ENCODE results near the gene SH3RF3.
A peak's percentile ranks its signal among the peaks of the same experiment; 100 is the strongest.

SH3RF3 gene

DNA sequence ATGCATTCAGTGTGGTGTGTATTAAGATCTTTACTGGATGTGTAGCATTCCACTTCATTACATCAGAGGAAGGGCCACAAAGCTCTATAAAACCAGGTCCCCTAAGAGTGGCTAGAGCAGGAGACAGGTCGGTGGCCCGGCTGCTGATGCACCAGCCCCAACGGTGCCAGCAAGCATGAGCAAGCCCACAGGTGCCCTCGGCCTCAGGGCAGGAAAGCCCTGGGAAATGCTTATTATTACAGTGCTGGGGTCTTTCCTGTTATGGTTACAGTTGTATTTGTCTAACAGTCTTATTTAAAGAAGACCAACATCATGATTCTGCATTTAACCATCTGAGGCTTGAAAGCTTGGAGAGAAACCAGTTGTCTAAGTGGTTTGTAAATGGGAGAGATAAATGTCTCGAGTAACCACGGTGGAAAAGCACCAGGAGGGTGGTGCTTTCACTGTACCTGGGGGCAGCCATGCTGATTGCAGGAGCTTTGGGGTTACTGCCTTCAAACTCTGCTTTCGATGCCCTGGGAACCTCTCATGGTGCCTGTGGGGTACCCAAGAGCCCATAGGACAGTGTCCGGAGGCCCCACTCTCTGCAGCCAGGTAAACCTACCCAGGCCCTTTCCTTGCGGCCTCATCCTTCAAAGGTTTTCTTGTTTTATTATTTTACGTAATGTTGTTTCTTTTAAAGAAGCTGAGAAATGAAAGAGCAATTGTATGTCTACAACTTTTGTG, 133.1 kb downstream of the SH3RF3 start:
- DNase-seq (ENCODE audit: low spot score), result no peak

DNA sequence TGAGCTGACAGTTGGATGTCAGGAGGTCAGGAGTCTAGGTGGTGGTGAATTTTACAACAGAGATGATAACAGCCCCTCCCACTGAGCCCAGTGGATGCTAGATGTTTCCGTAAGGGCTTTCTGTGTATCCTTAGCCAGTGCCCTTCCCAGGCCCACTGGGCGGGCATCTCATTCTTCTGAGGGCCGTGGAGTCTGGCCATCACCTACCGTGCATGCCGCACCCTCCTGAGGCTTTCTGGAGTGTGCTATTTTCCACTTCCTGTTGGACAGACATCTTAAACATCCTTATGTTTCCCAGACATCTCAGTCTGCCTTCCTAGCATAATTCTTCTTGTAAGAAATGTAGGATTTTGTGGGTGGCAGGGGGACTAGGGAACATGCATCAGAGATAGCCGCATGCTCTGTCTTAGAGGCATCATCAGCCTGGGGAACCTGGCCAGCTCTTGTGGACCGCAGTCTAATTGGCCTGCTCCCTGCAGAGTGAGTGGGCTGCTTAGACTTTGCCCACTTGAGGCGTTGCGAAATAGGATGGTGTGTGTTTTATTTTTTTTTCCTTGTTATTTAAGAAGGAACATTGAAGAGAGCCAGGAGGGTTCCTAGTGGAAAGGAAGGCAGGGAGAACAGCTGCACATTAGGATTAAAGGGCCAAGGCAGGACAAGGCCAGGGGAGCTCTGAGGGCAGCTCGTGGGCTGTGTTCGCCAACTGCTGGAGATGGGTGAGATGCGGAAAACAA, 135.8 kb downstream of the SH3RF3 start:
- no peak for DNase-seq (ENCODE audit: low spot score)

DNA sequence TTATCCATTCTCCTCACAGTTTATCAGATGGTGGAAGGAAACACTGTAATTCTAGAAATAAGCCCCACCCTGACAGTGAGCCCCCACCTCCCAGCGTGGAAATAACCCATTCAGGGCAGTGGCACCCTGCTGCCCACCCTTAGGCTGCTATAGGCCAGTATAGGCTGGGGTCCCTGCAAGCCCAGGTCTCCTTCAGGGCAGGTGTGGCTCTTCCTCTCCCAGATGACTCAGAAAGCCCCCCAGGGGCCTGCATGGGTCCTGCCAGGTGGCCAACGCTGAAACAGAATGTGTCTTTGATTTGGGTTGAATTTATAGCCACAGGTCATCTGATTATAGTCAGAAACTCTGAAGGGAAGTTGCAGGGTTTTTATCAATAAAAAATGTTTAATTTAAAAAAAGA, 136.4 kb downstream of the SH3RF3 start:
- DNase-seq (ENCODE audit: low spot score), result no peak

DNA sequence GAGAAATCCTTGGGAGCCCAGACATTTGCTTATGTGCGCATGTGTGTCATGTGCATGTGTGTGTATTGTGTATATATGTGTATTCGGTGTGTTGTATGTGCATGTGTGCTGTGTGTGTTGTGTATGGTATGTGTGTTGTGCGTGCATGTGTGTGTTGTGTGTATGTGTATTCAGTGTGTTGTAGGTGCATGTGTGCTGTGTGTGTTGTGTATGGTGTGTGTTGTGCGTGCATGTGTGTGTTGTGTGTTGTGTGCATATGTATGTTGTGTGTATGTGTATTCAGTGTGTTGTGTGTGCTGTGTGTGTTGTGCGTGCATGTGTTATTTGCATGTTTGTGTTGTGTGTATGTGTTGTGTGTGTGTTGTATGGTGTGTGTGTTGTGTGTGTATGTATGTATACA, 136.9 kb downstream of the SH3RF3 start:
- DNase-seq (ENCODE audit: low spot score), result no peak

DNA sequence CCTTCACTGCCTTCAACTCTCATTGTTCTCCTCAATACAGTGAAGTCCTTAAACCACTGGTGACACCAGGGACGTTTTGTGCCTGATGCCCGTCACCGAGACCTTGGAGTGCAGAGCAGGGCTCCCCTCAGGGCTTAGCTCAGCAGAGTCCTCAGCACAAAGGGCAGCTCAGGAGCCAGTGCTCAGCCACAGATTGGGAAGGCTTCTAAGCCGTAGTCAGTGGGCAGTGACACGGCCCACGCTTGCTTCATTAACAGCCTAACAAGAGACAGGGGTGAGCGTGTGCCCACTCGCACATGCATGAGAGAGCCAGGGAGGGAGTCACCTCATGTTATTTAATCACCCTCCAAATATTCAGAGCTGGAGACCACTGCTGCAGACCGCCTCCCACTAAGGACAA, 137.5 kb downstream of the SH3RF3 start:
- no peak for DNase-seq (ENCODE audit: low spot score)

DNA sequence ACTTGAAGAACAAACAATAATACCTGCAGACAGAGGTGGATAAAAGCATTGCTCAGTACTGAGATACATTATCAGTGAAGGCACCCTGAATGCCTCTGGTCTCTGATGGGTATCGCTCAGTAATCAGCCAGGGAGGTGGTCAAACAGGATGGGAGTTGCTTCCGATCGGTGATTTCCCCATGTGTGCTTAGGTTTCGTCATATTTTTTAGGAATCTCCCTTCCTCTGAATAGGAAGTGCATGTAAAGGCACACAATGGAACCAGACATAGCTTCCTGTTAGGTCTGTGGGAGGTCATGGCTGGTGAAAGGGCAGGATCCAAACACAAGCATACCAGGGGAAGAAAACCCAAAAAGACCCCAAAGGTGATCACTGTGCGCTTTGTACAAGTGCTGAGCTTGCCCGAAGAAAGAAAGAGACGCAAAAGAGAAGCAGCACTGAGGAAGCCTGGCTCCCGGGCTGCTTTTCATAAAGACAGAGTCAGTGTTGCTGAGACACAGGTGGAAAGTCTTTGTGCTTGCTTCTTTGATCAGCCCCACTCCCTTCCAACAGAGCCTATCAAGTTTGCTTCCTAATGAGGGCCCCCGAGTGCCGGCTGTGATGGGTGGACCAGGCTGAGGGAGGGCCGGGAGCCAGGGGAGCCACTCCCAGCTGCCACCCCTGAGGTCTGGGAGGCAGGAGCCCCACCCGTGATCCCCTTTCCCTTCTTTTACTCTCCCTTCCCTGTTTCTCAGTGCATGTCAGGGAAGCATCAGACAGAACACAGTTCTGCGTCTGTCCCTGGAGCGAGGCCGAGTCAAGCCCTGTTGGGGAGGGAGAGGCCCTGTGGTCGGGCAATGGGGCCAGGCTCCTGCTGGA, 138.2 kb downstream of the SH3RF3 start:
- no peak for DNase-seq (ENCODE audit: low spot score)

DNA sequence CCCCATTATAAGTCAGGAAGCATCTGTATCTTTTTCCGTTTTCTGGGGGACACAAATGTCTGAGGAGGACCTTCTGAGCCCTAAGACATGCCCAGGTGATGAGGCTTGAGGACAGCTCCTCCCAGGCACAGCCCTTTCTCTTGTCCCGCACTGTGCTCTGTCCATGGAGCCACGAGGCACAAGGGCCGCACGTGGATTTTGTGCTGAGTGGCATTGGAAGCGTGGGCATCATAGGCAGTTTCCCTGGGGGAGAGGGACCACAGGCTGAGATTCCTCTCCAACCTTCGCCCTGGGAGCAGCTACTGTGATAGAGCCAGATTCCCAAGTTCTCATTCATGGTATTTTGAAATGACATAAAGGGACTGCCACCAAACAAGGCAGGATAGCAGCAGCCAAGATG, 139.9 kb downstream of the SH3RF3 start:
- no peak for DNase-seq (ENCODE audit: low spot score)

DNA sequence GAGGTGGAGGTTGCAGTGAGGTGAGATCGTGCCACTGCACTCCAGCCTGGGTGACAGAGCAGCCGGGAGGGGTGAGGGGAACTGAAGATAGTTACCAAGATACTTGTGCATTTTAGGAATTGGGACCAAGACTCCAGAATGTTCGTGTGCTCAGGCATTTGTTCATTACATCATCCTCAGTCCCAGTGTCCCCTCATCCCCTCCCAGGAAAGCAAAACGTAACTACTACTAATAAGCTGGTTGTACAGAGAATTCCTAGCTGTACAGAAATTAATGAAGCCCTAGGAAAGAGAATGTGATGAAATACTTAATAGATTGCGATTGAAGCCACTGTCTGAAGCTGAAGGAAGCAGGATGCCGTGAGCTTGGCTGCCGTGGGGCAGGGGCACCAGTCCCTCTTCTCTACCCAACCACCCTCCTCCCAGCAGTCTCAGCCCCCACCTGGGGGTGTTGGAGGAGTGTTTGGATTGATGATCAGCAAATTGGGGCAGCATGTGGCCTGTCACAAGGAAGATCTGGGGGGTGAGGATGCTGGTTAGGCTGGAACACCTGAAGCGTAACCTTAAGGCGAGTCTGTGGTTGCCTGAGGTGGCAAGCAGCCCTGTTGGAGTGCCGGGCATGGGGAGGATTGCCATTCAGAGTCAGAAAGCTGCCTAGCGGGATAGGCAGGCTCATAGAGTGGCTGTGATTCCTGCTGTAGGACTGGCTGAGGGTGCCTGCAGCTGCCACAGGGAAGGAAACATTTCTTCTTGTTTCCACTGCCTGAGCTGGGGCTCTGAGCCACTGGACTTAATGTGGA, 140.9 kb downstream of the SH3RF3 start:
- DNase-seq (ENCODE audit: low spot score), result no peak

DNA sequence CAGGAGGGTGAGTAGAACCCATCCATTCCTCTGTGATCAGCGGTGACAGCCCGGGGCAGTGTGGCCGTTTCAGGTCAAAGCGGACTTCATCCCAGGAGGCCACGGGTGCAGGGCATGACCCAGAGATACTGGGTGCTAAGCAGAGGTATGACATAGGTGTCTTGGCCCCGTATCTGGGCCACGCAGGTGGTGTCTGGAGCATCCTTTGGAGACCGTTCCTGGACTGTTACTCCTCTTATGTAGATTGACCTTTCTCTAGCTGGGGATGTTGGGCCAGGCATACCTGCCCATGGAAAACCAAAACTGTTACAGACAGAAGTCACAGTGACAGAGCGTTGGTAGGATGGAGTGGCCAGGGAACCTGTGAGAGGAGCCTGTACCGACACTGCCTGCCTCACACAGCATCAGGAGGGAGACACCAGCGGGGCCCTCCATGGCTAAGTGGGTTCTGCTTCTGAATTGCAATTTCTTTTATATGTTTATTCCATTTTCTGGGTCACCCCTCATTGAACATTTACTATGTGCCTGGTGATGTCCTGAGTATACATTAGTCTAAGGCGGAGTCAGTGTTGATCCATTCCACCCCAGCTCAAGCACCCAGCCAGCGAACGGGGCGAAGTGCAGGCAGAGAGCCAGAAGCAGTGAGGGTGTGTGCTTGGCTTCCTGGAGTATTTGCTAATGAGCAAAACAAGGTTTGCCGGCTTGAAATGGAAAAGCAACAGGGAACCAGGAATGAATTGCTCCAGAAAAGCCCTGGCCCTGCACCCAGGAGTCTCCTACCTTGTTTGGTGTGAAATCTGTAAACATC, 141.7 kb downstream of the SH3RF3 start:
- no peak for DNase-seq (ENCODE audit: low spot score)

DNA sequence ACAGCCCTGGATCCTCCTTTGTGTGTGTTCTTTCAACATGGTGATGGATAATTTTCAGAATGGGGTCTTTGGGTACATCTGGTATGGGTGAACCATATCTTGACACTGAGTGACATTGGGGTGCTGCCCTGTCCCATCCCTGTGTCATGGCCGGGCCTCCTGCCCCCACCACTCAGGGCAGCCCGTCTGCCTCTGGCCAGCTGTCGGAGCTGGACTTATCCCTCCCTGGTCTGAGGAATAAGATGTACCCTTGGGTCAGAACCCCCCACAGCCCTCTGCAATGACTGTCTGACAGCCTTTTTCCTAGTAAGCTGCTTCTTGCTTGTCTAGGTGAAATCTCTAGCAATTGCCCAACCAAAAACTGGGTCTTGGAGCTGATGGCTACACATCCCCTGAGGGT, 142.9 kb downstream of the SH3RF3 start:
- no peak for DNase-seq (ENCODE audit: low spot score)

DNA sequence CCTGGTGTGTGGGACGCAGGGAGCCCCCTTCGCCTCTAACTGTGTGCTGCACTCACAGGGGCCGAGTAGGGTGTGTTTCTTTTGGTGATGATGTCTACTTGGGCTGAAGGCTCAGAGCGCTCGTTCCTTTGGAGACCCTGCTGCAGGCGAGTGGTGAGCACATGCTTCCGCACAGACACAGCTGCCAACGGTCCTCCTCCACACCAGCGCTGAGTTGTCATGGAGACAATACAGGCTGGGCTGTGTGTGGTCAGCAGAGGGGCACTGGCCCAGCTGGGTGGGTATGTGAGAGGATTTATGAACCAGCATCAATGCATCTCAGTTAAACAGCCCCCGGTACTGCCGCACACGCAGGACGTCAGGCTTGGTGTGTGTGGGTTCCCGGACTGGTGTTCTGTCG, 143.5 kb downstream of the SH3RF3 start:
- DNase-seq (ENCODE audit: low spot score), result no peak

DNA sequence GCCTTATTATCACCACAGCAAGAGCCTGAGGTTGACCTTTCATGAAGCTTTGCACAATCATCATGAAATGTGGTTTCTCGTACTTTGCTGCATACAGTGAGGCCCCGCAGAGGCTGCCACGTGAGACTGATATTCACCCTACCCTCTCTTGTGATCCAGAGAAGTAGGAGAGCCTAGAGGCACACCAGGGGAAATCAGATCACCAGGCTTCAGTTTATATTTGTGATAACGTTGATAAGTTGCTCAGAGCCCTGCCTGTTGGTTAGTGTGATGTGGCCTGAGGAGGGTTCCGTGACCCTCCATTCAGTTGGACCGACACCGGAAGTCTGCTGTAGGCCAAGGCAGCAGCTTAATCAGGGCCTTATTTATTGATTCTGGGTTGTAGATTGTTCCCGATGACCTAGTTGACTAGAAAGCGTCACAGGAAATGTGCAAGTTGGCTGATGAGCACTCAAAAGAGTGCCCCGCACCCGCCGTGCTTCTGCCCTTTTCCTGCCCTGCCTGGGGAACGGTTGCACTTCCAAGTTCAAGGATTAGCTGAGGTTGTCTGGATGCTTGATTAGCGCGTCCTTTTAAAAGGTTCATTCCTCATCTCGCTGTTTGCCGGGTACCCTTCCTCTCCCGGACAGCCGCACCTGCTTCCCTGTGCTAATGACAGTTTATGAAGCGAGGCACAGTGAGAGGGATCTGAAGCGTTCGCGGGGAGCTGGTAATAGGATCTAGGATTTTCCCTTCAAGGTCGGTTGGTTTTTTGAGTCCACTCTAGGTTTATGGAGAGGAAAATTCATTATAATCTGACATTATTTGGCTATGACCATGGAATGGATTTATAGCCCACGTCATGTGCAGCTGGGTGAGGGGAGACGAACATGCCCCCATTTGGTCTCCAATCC, 146.4 kb downstream of the SH3RF3 start:
- no peak for DNase-seq (ENCODE audit: low spot score)

DNA sequence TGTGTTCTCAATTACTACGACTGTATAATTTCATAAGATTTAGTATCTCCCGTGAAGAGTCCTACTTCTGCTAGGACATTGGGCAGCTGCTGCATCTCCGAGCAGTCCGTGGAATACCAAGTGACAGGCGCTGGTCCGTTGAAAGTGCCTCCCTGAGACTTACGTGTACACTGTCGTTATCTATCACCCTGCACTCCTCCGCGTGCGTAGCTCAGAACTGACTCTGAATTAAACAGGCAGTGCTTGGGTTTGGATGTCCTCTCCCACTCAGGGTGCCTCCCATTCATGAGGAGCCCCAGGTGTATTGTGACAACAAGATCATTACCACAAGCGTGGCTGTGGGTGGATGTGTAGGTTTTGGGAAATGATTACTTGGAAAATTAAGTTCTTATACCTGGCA, 148.4 kb downstream of the SH3RF3 start:
- no peak for DNase-seq (ENCODE audit: low spot score)

DNA sequence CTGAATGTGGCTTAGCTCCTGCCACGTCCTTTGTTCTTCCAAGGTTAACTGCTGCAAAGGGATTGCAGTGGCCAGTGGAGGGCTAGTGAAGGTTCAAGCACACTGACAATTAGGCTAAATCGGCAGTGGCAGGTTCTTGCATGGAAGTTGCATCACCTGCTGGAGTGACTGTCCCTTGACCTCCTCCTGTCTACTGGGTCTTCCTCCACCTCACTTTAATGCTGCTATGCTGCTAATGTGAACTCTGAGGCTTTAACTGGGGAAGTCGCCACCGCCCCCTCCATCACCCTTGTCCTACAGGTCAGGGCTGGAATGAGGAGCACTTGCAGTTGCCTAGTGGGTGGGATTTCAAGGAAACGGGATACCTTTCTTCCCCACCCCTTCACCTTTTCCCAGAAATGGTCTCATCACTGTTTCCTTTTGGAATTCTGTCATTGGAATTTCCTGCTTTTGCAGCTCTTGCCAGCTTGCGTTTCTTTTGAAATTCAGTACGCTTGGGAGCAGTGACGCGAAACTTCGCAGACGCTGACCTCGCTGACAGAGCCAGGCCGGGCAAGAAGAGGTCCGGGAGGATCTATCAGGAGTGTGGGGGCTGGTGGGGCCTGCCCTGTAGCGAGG, 150.3 kb downstream of the SH3RF3 start:
- peak; percentile 70 for DNase-seq (ENCODE audit: low spot score)

DNA sequence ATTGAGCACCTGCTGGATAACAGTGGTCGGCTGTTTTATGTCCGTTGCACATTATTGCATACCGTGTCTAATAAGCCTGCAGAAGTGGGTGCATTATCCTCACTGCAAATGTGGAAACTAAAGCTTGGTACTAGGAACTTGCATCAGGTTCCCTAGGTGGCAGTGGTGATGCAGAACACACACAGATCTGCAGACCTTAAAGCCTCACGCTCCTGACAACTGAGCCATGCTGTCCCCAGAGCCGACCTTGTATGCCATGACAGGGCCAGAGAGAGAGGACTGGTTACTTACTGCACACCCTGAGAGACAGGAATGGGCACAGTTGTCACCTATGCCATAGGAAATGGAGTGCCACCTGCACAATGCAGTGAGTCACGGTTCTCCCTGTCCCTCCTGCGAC, 151.8 kb downstream of the SH3RF3 start:
- DNase-seq (ENCODE audit: low spot score), result peak; percentile 37

DNA sequence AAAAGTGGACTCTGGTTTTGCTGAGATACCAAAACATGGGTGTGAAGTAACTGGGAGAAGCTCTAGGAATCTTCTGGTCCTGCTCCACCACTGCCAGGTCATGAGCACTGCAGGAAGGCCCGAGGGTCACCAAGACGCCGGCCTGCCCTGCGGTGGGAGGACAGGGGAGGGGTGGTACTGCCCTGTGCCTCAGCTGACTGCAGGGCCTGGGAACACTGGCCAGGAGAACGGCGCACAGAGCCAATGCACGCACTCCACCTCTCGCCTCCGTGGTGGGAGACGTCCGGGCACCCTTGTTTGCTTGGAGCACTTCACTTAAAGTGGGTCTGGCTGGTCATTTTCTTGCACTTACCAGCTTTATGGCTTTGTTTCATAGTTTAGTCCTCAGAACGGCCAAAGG, 153.4 kb downstream of the SH3RF3 start:
- no peak for DNase-seq (ENCODE audit: low spot score)

DNA sequence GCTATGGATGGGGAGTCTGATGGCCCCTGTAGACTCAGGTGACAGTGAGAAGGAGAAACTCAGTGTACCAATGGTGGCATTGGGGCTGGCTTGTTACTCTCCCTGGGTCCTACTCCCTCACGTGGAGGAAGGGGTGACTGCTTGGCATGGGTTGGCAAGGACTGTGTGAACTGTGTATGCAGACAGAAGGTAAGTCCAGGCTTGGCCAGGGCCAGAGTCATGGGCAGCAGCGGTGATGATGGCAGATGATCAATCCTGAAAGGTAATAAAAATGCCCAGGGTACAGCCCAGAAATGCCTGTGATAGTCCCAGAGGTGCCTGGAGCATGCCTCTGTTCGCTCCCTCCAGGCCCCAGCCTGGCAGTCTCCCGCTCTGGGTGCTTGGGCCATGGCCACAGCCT, 153.9 kb downstream of the SH3RF3 start:
- DNase-seq (ENCODE audit: low spot score), result no peak

DNA sequence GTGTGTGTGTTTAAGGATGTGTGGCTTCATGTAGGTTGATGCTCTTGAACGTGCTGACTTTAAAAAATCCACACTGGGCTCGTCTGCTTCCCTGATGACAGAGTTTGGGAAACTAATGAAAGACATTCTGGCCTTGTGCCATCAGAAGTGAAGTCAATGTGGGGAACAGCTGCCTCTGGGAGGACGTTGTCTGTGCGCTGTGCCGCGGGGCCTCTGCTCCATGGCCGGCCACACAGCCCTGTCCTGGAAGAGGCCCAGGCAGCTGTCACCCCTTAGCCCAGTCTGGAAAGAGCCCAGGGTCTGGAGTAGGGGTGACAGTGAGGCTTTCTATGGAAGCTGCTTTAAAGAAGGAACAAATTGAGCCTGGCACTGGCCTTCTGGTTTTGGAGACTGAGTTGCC, 155.8 kb downstream of the SH3RF3 start:
- DNase-seq (ENCODE audit: low spot score), result no peak

DNA sequence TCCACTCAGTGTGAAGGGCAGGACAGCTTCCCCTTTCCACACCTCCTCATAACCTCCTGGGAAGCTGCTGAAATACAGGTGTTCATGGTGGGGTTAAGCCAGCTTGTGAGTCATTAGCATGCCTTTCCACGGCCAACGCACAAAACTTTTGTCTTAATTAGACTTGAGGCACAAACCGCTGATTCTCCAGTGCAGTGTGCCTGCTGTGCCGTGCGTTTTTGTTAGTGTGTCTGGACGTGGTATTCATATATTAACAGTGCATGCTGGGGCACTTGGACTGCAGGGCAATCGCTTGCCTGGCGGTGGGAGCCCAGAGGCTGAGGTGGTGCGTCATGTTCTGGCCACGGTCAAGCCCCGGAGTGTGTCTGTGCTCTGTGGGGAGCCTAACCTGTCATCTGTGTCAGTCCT, 156.2 kb downstream of the SH3RF3 start:
- no peak for DNase-seq (ENCODE audit: low spot score)

DNA sequence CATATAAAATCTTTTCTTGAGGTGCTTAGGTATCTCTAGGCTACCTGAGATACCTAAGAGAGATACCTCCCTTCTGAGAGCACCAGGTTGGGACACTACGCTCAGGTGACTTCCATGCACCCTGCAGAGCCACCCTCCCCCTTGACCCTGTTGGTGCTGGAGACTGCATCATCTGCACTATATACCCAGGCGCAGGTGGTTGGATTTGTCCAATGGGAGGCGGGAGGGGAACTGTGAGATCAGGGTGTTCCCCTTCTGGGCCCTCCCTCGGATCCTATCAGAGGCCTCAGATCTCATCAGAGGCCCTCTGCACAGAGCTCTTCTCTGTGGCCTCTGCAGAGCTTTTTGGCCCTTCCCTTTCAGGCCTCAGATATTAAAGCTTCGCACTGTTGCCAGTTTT, 158.4 kb downstream of the SH3RF3 start:
- DNase-seq (ENCODE audit: low spot score), result no peak
